ENCODE results near the gene PTPN1.

DNA sequence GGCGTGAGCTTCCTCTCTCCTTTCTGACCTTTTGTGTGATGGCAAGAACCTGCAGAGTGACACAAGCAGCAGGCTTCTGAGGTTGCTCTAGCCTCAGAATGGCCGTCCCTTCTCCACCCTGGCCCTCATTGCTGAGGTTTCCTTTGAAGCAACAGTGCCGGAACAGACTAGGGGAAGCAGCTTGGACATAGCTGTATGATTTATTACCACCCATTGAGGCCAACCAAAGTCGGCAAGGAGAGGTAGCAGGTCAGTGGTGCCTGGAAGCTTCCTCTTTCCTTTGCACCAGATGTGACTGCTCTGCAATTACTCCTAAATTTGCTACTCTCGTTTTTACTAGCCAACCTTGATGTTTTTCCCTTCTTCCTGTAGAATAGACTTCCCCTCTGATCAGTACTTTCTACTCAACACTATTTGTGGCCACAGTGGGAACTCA lies 31.4 kb downstream of the PTPN1 start:
- TF ChIP-seq, protein P1, sequence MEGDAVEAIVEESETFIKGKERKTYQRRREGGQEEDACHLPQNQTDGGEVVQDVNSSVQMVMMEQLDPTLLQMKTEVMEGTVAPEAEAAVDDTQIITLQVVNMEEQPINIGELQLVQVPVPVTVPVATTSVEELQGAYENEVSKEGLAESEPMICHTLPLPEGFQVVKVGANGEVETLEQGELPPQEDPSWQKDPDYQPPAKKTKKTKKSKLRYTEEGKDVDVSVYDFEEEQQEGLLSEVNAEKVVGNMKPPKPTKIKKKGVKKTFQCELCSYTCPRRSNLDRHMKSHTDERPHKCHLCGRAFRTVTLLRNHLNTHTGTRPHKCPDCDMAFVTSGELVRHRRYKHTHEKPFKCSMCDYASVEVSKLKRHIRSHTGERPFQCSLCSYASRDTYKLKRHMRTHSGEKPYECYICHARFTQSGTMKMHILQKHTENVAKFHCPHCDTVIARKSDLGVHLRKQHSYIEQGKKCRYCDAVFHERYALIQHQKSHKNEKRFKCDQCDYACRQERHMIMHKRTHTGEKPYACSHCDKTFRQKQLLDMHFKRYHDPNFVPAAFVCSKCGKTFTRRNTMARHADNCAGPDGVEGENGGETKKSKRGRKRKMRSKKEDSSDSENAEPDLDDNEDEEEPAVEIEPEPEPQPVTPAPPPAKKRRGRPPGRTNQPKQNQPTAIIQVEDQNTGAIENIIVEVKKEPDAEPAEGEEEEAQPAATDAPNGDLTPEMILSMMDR (IDR thresholded peaks at IDR 0.05): no peak
- TF ChIP-seq POLR2A (IDR thresholded peaks at IDR 0.05): no peak

Measured in thyroid gland (tissue), 4 donors.